GM18861 (cell line): ENCODE results near the gene WDR27.
"Not testable (repeated sequence)": the region's sequence is repeated elsewhere in the genome, so short reads cannot be mapped to it uniquely, and the experiment has no call there.

Source experiments
- ATAC-seq: cut with Tn5 transposase; IDR thresholded peaks from one replicate; pipeline ENCODE4 v1.9.1; 2021; ENCODE audit not compliant: unreplicated experiment

WDR27 gene

DNA sequence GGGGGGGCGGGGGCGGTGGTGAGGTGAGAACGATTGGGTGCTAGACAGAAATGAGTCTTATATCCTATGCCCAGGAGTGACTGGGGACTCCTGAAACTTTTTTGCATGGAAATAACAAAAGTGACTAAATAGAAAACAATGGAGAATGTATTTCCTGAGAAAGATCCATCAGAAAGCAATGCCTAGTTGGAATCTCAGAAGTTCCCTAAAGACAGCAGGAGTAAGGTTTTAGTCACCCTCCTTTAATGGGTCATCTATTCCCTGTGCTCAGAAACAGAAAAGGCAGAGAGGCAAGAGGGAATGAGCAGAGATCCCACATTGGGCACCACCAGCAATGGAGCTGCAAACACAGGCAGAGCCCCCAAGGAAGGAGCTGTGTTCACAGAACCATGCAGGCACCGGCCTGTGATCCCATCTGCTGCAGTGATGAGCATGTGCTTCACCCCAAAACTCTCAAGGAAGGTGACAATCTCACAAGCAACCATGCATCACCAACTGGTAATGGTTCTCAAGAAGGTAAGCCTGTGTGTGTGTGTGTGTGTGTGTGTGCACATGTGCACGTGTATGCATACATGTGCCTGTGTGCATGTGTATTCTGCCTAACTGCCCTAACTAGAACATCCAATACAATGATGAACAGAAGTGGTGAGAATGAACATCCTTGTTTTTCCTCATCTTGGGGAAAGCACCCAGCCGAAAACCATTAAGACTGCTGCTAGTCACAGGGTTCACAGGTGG is 168.4 kb downstream of the WDR27 start:
- no peak for ATAC-seq

GRCh38 chr6:169530752-169531123 is 171.1 kb downstream of the WDR27 start:
- no peak for ATAC-seq

DNA sequence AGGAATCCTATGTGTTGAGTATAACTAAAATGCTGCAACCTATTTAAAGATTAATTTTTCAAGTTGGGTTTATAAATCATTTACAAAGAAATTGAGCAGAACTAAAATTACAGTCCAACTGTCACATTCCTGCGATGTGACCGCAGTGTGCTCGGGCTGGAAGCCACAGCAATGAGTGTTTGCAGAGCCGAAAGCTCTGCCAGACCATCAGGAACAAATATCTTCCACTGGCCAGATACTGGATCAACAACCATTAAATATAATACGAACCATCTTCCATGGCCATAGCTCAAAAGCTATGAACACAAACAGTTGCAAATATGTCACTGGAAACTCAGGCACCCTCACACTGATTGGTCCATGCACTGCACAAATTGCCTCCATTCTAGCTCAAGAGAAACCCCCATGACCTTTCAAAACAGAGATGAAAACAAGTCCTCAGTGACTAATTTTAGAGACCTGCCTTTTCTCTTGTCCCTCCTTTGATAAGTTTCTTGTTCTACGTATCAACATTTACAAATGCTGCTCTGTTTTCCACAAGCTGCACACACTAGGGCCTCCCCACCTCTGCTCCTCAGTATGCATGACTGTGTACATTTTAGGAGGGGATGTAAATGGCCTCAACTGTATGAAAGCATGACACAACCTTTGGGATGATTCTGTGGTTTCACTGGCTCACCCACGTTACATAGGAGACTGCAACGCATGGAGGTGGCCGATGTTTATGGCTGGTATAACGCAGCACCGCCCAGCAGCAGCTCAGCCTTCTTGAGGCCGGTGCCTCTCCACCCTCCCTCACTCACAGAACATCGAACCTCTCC is 171.7 kb downstream of the WDR27 start:
- ATAC-seq = no peak

GRCh38 chr6:169528755-169529154 is 173.1 kb downstream of the WDR27 start:
- ATAC-seq = no peak

GRCh38 chr6:169527306-169527705 is 174.5 kb downstream of the WDR27 start:
- no peak for ATAC-seq

DNA sequence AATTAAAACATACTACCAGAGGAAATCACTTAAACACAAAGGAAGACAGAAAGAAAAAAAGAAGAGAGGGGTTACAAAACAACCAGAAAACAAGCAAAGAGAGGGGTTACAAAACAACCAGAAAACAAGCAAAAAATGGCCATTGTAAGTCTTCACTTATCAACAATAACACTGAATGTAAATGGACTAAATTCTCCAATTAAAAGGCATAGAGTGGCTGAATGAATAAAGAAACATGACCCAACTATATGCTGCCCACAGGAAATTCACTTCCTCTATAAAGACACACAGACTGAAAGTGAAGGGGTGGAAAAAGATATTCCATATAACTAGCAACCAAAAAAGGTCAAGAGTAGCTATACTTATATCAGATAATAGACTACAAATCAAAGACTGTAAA is 180.0 kb downstream of the WDR27 start:
- no peak for ATAC-seq

- ATAC-seq = no peak
Observed at GRCh38 chr6:169520104-169520503, 181.7 kb downstream of the WDR27 start.

DNA sequence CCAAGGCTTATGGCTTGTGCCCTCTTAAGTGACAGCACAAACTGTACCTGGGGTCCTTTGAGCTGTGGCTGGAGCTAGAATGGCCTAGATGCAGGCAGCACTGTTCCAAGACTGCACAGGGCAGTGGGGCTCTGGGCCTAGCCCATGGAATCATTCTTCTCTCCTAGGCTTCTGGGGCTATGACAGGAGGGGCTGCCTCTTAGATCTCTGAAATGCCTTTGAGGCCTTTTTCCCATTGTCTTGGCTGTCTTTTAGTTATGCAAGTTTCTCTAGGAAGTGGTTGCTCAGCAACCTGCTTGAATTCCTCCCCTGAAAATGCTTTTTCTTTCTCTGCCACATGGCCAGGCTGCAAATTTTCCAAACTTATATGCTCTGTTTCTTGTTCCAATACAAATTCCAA is 183.4 kb downstream of the WDR27 start:
- no peak for ATAC-seq

DNA sequence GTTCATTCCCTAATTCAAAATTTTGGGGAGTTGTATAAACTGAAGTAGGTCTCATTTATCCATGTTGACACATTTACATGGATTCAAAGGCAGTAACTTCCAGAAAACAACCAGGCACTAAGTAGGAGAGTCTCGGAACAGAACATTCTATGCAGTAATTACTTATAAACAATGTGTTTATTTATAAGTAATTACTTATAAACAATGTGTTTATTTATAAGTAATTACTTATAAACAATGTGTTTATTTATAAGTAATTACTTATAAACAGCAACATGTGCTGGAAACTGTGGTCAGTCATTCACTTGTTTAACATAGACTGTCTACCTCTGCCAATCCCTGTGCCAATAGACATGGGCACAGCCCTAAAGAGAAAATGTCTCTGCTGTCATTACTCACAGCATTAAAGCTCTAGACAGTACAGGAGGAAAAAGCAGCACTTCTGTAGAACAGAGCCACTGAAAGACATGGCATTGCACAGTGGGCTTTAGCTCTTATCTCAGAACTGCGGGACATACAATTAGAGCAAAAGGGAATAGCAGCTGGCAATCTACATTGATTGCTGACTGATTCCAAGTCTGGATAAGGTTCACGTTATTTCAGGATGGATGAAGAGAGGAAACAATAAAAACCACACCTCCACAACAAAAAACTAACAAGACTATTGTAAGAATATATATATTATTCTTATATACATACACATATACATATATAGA is 188.2 kb downstream of the WDR27 start:
- ATAC-seq = no peak

DNA sequence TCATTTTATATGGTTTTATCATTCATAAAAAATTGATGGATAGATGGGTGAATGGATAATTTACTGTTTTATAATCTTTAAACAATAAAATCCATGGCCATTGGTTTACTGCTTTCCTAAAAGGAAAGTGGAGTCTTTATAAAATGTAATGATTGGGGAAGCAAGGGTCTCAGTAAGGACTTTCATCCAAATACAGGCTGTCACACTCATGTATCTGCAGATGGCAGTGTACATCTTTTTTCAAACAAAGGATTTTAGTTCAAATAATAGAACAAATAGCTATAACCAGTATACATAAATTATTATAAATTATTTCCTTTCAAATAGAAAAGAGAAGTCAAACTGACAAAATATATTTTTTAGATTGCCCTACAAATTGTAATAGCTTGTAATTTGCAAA is 190.0 kb downstream of the WDR27 start:
- not testable (repeated sequence) for ATAC-seq

DNA sequence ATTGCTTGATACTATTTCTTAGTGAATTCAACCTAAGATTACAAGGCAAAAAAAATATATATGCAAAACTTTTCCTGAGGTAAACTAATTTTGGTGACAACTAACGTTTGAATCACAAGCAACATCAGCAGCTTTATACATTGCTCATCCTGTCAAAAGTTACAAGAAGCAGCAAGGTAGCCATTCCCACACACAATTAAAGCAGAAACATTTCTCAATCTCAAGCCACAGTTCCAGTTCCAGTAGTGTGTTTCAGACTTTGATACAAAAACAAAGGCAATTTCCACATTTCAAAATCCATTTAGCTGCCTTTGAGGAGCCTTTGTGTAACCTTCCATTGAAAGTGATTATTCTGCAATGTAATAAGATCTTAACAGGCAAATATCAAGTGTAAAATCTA is 191.0 kb downstream of the WDR27 start:
- ATAC-seq = no peak

DNA sequence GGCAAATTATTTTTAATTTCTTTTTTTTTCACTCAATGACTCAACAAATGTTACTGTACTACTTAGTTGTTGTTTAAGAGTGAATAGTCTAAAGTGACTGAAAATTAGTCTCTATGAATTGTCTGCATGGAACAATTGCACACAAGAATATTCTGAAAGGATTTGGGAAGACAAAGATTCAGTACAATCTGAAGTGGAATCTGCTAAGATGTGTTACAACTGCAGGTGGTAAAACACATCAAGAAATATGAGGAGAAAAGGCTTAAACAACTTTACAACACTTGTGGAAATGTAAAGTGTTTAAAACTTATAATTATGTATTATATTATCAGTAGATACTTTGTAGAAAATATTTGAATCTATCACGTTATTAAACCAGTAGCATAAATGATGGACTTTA is 193.4 kb downstream of the WDR27 start:
- no peak for ATAC-seq

GRCh38 chr6:169503422-169504152 is 198.2 kb downstream of the WDR27 start:
- no peak for ATAC-seq

GRCh38 chr6:169502445-169502844 is 199.4 kb downstream of the WDR27 start:
- ATAC-seq = no peak

GRCh38 chr6:169501777-169502313 is 200.0 kb downstream of the WDR27 start:
- no peak for ATAC-seq

GRCh38 chr6:169501128-169501527 is 200.7 kb downstream of the WDR27 start:
- no peak for ATAC-seq

- no peak for ATAC-seq
Observed at GRCh38 chr6:169500688-169501087, 201.1 kb downstream of the WDR27 start.

DNA sequence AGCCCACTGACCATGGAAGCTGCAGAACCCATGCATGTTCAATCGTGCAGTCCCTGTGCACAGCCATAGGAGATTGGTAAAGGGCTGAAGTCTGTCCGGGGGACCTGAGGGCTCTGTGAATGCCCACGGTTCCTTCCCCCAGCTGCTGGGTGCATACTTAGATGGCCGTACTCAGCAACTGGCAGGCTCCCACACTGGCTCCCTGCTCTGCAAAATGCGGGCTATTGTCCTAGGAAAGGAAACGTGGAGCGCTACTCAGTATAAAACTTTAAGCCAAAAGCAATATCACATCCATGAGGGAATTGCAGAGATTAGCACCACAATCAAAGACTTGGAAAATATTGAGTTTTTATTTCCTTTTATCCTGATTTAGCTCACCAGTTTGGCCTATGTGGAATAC is 202.0 kb downstream of the WDR27 start:
- no peak for ATAC-seq

DNA sequence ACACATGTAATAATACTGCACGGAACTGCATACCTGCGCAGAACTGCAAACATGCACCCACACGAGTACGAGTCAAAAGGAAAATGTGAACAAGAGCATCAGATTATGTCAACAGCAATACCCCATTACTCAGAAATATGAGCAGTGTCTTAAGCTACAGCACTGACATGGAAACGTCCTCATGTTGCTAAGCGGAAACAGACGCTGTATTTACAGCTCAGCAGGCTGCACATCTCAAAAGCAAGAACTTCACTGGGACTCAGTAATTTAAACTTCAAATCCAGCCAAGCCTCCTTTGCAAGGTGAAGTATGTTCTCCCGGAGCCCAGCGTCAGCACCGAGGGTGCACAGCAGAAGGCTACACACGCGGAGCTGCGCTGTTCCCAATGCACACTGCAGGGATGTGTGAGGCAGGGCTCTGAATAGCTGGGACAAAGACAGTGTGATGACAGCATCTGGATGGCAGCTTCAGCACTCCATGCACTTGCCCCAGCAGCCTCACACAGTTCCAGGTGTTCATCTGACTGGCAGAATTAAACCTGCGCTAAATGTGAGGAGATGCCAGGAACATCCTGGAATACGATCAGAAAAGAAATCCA is 202.8 kb downstream of the WDR27 start:
- no peak for ATAC-seq

GRCh38 chr6:169495601-169496000 is 206.2 kb downstream of the WDR27 start:
- no peak for ATAC-seq

DNA sequence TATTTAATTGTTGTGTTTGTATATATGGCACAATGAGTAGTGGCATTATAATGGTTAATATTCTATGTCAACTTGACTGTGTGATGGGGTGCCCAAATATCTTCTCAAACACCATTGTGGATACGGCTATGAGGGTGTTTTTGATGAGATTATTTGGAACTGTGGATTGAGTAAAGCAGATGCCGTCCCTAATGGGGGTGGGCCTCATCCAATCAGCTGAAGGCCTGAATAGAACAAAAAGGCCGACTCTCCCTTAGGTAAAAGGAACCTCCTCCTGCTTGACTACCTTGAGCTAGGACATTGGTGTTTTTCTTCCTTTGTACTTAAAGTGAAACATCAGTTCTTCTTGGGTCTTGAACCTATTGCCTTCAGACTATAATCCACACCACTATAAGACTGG is 207.8 kb downstream of the WDR27 start:
- no peak for ATAC-seq
